PC-3 (cell line): ENCODE results near the gene CLSTN1. TPM values are rescaled to one million over a fixed set of nuclear protein-coding genes. Genes with fewer than 3 reads are reported as not detected.
"Not testable (repeated sequence)": the region's sequence is repeated elsewhere in the genome, so short reads cannot be mapped to it uniquely, and the experiment has no call there.

Experiments
- ATAC-seq: fragments of 200-7000 bp; cut with Tn5 transposase; 2 replicates; pipeline ENCODE4 v1.9.1; 2020; ENCODE audit warnings: mild to moderate bottlenecking, moderate library complexity
- BruUV-seq: library from RNA; stranded (reverse); fragments of 400-500 nt; replicated peaks from 2 replicates; lab custom pipeline; 2021; lab: Mats Ljungman, UMichigan
- CTCF ChIA-PET: fragments of 300-600 bp; sonication (Branson Sonifier 250); formaldehyde crosslinking; loops from one replicate; lab custom pipeline; 2022; ENCODE audit warnings: antibody characterized with exemption; lab: Charles Lee
- POLR2A ChIA-PET: fragments of 300-600 bp; sonication (Branson Sonifier 250); formaldehyde crosslinking; loops from one replicate; lab custom pipeline; 2022; ENCODE audit warnings: antibody characterized with exemption; ENCODE audit not compliant: unreplicated experiment; lab: Charles Lee
- DNase-seq: peaks from one replicate; pipeline ENCODE4 v3.0.0-alpha.2; 2015
- H2AFZ ChIP-seq: fragments of 300-600 bp; sonication (generic); 2 replicates; pipeline ENCODE4 v1.6.0; 2016; ENCODE audit warnings: antibody characterized with exemption, low read length
- H3F3A ChIP-seq: fragments of 300-600 bp; sonication (generic); one replicate; pipeline ENCODE4 v1.6.0; 2017; ENCODE audit warnings: antibody characterized with exemption, low read length, control low read depth, mild to moderate bottlenecking; ENCODE audit not compliant: unreplicated experiment
- H3K27ac ChIP-seq: fragments of 300-600 bp; sonication (generic); 2 replicates; pipeline ENCODE4 v1.5.1; 2016; ENCODE audit warnings: mild to moderate bottlenecking, low read length
- H3K27me3 ChIP-seq: fragments of 300-600 bp; sonication (generic); 2 replicates; pipeline ENCODE4 v1.6.1; 2016; ENCODE audit warnings: low read length, mixed read lengths
- H3K36me3 ChIP-seq: fragments of 300-600 bp; sonication (generic); 2 replicates; pipeline ENCODE4 v1.6.1; 2016; ENCODE audit warnings: low read depth, mixed run types, low read length, mixed read lengths
- H3K4me1 ChIP-seq: fragments of 300-600 bp; sonication (generic); 2 replicates; pipeline ENCODE4 v1.5.1; 2016; ENCODE audit warnings: low read length; ENCODE audit not compliant: insufficient read depth
- H3K4me2 ChIP-seq: fragments of 300-600 bp; sonication (generic); 2 replicates; pipeline ENCODE4 v1.6.0; 2016; ENCODE audit warnings: low read length
- H3K4me3 ChIP-seq: fragments of 300-600 bp; sonication (generic); 2 replicates; pipeline ENCODE4 v1.5.1; 2016; ENCODE audit warnings: mild to moderate bottlenecking, low read length, mixed read lengths
- H3K79me2 ChIP-seq: fragments of 300-600 bp; sonication (generic); 2 replicates; pipeline ENCODE4 v1.6.1; 2017; ENCODE audit warnings: low read length, mixed read lengths
- H3K9ac ChIP-seq: fragments of 300-600 bp; sonication (generic); 2 replicates; pipeline ENCODE4 v1.6.0; 2016; ENCODE audit warnings: mild to moderate bottlenecking, low read length
- H3K9me2 ChIP-seq: fragments of 300-600 bp; sonication (generic); replicated peaks from 2 replicates; pipeline ENCODE4 v1.6.1; 2016; ENCODE audit warnings: mixed run types, low read length, mixed read lengths
- H3K9me3 ChIP-seq: fragments of 300-600 bp; sonication (generic); 2 replicates; pipeline ENCODE4 v1.6.1; 2016; ENCODE audit warnings: low read length, mixed read lengths
- H4K20me1 ChIP-seq: fragments of 300-600 bp; sonication (generic); 2 replicates; pipeline ENCODE4 v1.6.1; 2016; ENCODE audit warnings: low read length, mixed read lengths
- CTCF ChIP-seq: fragments of 300-600 bp; sonication (generic); conservative IDR thresholded peaks from 2 replicates; pipeline ENCODE4 v1.5.1; 2017; ENCODE audit warnings: antibody characterized with exemption, low read depth, mild to moderate bottlenecking, low read length
- EZH2 ChIP-seq: fragments of 300-600 bp; sonication (generic); IDR thresholded peaks from one replicate; pipeline ENCODE4 v1.6.1; 2017; ENCODE audit warnings: antibody characterized with exemption, mild to moderate bottlenecking, low read length; ENCODE audit not compliant: unreplicated experiment
- EZH2phosphoT487 ChIP-seq: fragments of 300-600 bp; sonication (generic); IDR thresholded peaks from 2 replicates; pipeline ENCODE4 v1.6.1; 2018; ENCODE audit warnings: mild to moderate bottlenecking, antibody characterized with exemption, low read length, borderline replicate concordance
- intact Hi-C: fragments of 100-400 bp; cut with micrococcal nuclease; formaldehyde crosslinking; loops from 2 replicates; pipeline ENCODE4 v1.9.0; 2023
- total RNA-seq: library from RNA; depleted of rRNA; stranded (reverse); fragments of >200 nt; gene quantifications from 2 replicates; pipeline ENCODE4 v1.2.3, GENCODE V29; 2014

CLSTN1 gene
- total RNA-seq, 1 experiment from 2014 or later, result 98.3 TPM

GRCh38 chr1:9763914-9764313 lies 59.9 kb downstream of the CLSTN1 start:
- peaks cover 7% of the 10 kb centered on the region for H3F3A ChIP-seq
- no peaks in the 10 kb centered on the region; the same call in 1 of the 2 replicates for H3K36me3 ChIP-seq
- no TSS peak for BruUV-seq
- no peak for ATAC-seq
- H4K20me1 ChIP-seq, result no peaks in the 10 kb centered on the region
- no peak overlapping the region for H3K9ac ChIP-seq
- H3K27me3 ChIP-seq, result no peaks in the 10 kb centered on the region
- no peaks in the 10 kb centered on the region for H3K9me2 ChIP-seq
- H3K4me3 ChIP-seq, result no peak overlapping the region
- ChIA-PET POLR2A (no interaction called here), CTCF (no interaction called here)
- peaks cover 30% of the 10 kb centered on the region for H3K4me1 ChIP-seq
- H3K4me2 ChIP-seq, result no peak overlapping the region
- no peak for DNase-seq
- intact Hi-C loops, result no loop called here
- no peak overlapping the region for H2AFZ ChIP-seq
- H3K9me3 ChIP-seq, result no peaks in the 10 kb centered on the region
- TF ChIP-seq EZH2phosphoT487 (no peak), EZH2 (no peak), CTCF (no peak)
- no peak overlapping the region for H3K27ac ChIP-seq
- H3K79me2 ChIP-seq, result peaks cover 66% of the 10 kb centered on the region

- H3K9me2 ChIP-seq, H3K9me3 ChIP-seq, POLR2A ChIA-PET, H3K9ac ChIP-seq, H3K4me3 ChIP-seq, ATAC-seq, H3K27me3 ChIP-seq, H3K4me2 ChIP-seq, intact Hi-C loops, H2AFZ ChIP-seq, H4K20me1 ChIP-seq, H3K27ac ChIP-seq, DNase-seq, BruUV-seq, H3K36me3 ChIP-seq, H3F3A ChIP-seq: not testable (repeated sequence)
- H3K79me2 ChIP-seq, result peaks cover 72% of the 10 kb centered on the region
- H3K4me1 ChIP-seq, result peaks cover 29% of the 10 kb centered on the region
- CTCF ChIA-PET, result interaction anchor here (0.6 kb wide), 1 partner anchor 24 kb away, joined by 4 read pairs; no protein-coding TSS in a partner anchor
These were observed 61.3 kb downstream of the CLSTN1 start for GRCh38 chr1:9762446-9762845.

GRCh38 chr1:9761855-9762254 lies 61.9 kb downstream of the CLSTN1 start:
- Histone ChIP-seq H3F3A (no peaks in the 10 kb centered on the region), H3K4me3 (no peak overlapping the region), H2AFZ (no peak overlapping the region), H3K27ac (no peak overlapping the region), H3K27me3 (no peaks in the 10 kb centered on the region), H3K4me2 (no peak overlapping the region), H3K4me1 (peaks cover 23% of the 10 kb centered on the region), H4K20me1 (no peaks in the 10 kb centered on the region), H3K9ac (no peak overlapping the region), H3K9me2 (no peaks in the 10 kb centered on the region), H3K36me3 (no peaks in the 10 kb centered on the region; the same call in none of the 2 replicates), H3K9me3 (no peaks in the 10 kb centered on the region), H3K79me2 (peaks cover 73% of the 10 kb centered on the region)
- intact Hi-C loops, result no loop called here
- ATAC-seq (no peak), DNase-seq (no peak)
- TF ChIP-seq EZH2phosphoT487, result no peak
- TF ChIP-seq CTCF, result no peak
- TF ChIP-seq EZH2, result no peak
- ChIA-PET CTCF (no interaction called here), POLR2A (no interaction called here)
- no TSS peak for BruUV-seq
